OCI-LY7 (cell line): ENCODE measurements around the gene DMD.

Experiments used
- CTCF ChIP-seq: fragments of 200-600 bp; sonication (generic); conservative IDR thresholded peaks from 2 replicates; pipeline ENCODE4 v1.5.1; 2014; ENCODE audit warnings: mild to moderate bottlenecking, antibody characterized with exemption, low read length, moderate library complexity, mixed read lengths
- EZH2phosphoT487 ChIP-seq: fragments of 200-600 bp; sonication (generic); IDR thresholded peaks from 2 replicates; pipeline ENCODE4 v1.6.1; 2018; ENCODE audit warnings: low read depth, borderline replicate concordance, mild to moderate bottlenecking, mixed run types, antibody characterized with exemption, low read length, moderate library complexity, mixed read lengths

GRCh38 chrX:31588355-31588754 lies 1623.0 kb downstream of the DMD start:
- TF ChIP-seq CTCF = no peak
- no peak for TF ChIP-seq EZH2phosphoT487
